Neuron (in vitro differentiated cells): ENCODE data around the gene KRTAP4-3.
"Not testable (repeated sequence)": the region's sequence is repeated elsewhere in the genome, so short reads cannot be mapped to it uniquely, and the experiment has no call there.

Experiments used
- H2AFZ ChIP-seq: one replicate; pipeline ENCODE4 v1.6.1; 2013; ENCODE audit warnings: low read depth, mild to moderate bottlenecking, inconsistent platforms, low read length, moderate library complexity
- H3K27me3 ChIP-seq: one replicate; pipeline ENCODE4 v1.6.1; 2013; ENCODE audit warnings: low read length; ENCODE audit not compliant: insufficient read depth
- H3K36me3 ChIP-seq: one replicate; pipeline ENCODE4 v1.6.1; 2013; ENCODE audit warnings: low read length; ENCODE audit not compliant: insufficient read depth
- H3K4me1 ChIP-seq: one replicate; pipeline ENCODE4 v1.6.1; 2013; ENCODE audit warnings: low read length; ENCODE audit not compliant: insufficient read depth
- H3K4me3 ChIP-seq: 2 replicates; pipeline ENCODE4 v1.5.1; 2013; ENCODE audit warnings: mild to moderate bottlenecking, low read length, moderate library complexity
- H3K9me3 ChIP-seq: one replicate; pipeline ENCODE4 v1.6.1; 2013; ENCODE audit warnings: low read length

KRTAP4-3 gene

GRCh38 chr17:41178341-41178740 is 10.3 kb upstream of the KRTAP4-3 start:
- Histone ChIP-seq H2AFZ (no peak overlapping the region), H3K4me1 (no peaks in the 10 kb centered on the region), H3K9me3 (no peaks in the 10 kb centered on the region), H3K4me3 (no peak overlapping the region), H3K27me3 (peaks cover 5% of the 10 kb centered on the region), H3K36me3 (no peaks in the 10 kb centered on the region)

- H3K27me3 ChIP-seq = peaks cover 5% of the 10 kb centered on the region
- no peaks in the 10 kb centered on the region for H3K9me3 ChIP-seq
- H2AFZ ChIP-seq = no peak within 1 kb of the TSS
- no peaks in the 10 kb centered on the region for H3K4me1 ChIP-seq
- H3K36me3 ChIP-seq = no peaks in the 10 kb centered on the region
- H3K4me3 ChIP-seq = no peak within 1 kb of the TSS
These were observed 9.8 kb upstream of the KRTAP4-3 start, which contains the start of gene KRTAP4-2 for GRCh38 chr17:41177727-41178271. KRTAP4-2 (minus strand) TSS chr17:41178221; CDS start chr17:41178164, 57 bp downstream.

- Histone ChIP-seq H3K4me1 (no peaks in the 10 kb centered on the region), H3K36me3 (no peaks in the 10 kb centered on the region), H2AFZ (no peak overlapping the region), H3K9me3 (no peaks in the 10 kb centered on the region), H3K27me3 (peaks cover 5% of the 10 kb centered on the region), H3K4me3 (no peak overlapping the region)
These were observed 8.8 kb upstream of the KRTAP4-3 start for GRCh38 chr17:41176744-41177387.

GRCh38 chr17:41171886-41172285 is 3.9 kb upstream of the KRTAP4-3 start:
- H3K4me3 ChIP-seq = no peak overlapping the region
- H2AFZ ChIP-seq = no peak overlapping the region
- H3K9me3 ChIP-seq = no peaks in the 10 kb centered on the region
- no peaks in the 10 kb centered on the region for H3K27me3 ChIP-seq
- no peaks in the 10 kb centered on the region for H3K4me1 ChIP-seq
- no peaks in the 10 kb centered on the region for H3K36me3 ChIP-seq

DNA sequence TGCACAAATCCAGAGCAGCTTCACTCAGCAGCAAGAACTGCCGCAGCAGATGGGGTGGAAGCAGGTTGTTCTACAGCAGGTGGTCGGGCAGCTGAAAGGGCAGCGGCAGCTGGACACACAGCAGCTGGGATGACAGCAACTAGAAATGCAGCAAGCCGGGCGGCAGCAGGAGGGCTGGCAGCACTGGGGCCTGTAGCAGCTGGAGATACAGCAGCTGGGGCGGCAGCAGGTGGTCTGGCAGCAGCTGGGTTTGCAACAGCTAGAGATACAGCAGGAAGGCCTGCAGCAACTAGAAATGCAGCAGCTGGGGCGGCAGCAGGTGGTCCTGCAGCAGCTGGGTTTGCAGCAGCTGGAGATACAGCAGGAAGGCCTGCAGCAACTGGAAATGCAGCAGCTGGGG is 460 bp downstream of the KRTAP4-3 start:
- H3K4me3 ChIP-seq = no peak overlapping the region
- no peaks in the 10 kb centered on the region for H3K9me3 ChIP-seq
- H3K4me1 ChIP-seq = no peaks in the 10 kb centered on the region
- no peaks in the 10 kb centered on the region for H3K27me3 ChIP-seq
- no peaks in the 10 kb centered on the region for H3K36me3 ChIP-seq
- no peak overlapping the region for H2AFZ ChIP-seq

DNA sequence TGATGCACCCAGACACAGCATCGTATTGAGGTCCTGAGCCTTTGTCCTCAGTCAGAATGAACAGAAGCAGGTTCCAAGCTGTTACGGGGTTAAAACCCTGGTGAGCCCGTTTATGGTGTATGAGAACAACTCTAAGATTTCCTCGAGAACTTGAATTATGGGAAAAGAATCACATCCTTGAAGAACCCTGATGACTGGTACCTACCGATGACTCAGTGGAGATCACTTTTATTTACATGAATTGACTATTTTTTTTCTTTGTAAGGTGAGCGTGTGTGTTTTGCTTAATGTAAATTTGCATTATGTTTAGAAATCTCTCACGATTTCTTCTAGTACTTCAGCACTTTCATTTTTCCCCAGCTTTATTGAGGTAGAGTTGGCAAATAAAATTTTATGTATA is 4.2 kb downstream of the KRTAP4-3 start:
- Histone ChIP-seq H3K9me3 (no peaks in the 10 kb centered on the region), H3K4me1 (no peaks in the 10 kb centered on the region), H3K27me3 (no peaks in the 10 kb centered on the region), H3K4me3 (no peak overlapping the region), H3K36me3 (no peaks in the 10 kb centered on the region), H2AFZ (no peak overlapping the region)

GRCh38 chr17:41160648-41161047 is 7.4 kb downstream of the KRTAP4-3 start, which contains the start of gene KRTAP4-4:
KRTAP4-4 (minus strand) TSS chr17:41160748; CDS start chr17:41160691, 57 bp downstream.
- Histone ChIP-seq H3K4me3 (no peak within 1 kb of the TSS), H3K9me3 (no peaks in the 10 kb centered on the region), H3K36me3 (no peaks in the 10 kb centered on the region), H2AFZ (no peak within 1 kb of the TSS), H3K4me1 (no peaks in the 10 kb centered on the region), H3K27me3 (no peaks in the 10 kb centered on the region)

GRCh38 chr17:41160190-41160589 is 7.8 kb downstream of the KRTAP4-3 start:
- H3K27me3 ChIP-seq, H3K36me3 ChIP-seq, H3K4me1 ChIP-seq, H2AFZ ChIP-seq, H3K9me3 ChIP-seq, H3K4me3 ChIP-seq: not testable (repeated sequence)

GRCh38 chr17:41153856-41154255 is 14.2 kb downstream of the KRTAP4-3 start:
- H3K27me3 ChIP-seq = no peaks in the 10 kb centered on the region
- no peaks in the 10 kb centered on the region for H3K36me3 ChIP-seq
- no peak overlapping the region for H2AFZ ChIP-seq
- H3K4me3 ChIP-seq = no peak overlapping the region
- no peaks in the 10 kb centered on the region for H3K9me3 ChIP-seq
- no peaks in the 10 kb centered on the region for H3K4me1 ChIP-seq

- Histone ChIP-seq H3K4me3 (no peak overlapping the region), H3K9me3 (no peaks in the 10 kb centered on the region), H3K4me1 (no peaks in the 10 kb centered on the region)
These were observed 16.5 kb downstream of the KRTAP4-3 start for GRCh38 chr17:41151525-41151924.

GRCh38 chr17:41150026-41150425 is 18.0 kb downstream of the KRTAP4-3 start:
- Histone ChIP-seq H3K4me3 (no peak overlapping the region), H3K36me3 (no peaks in the 10 kb centered on the region), H3K9me3 (no peaks in the 10 kb centered on the region), H2AFZ (no peak overlapping the region), H3K27me3 (no peaks in the 10 kb centered on the region), H3K4me1 (no peaks in the 10 kb centered on the region)

More at GRCh38 chr17:41151525-41151924, 16.5 kb downstream of the KRTAP4-3 start:
- H3K36me3 ChIP-seq = no peaks in the 10 kb centered on the region
- no peaks in the 10 kb centered on the region for H3K27me3 ChIP-seq
- H2AFZ ChIP-seq = no peak overlapping the region

- Histone ChIP-seq H3K9me3 (no peaks in the 10 kb centered on the region), H3K4me3 (no peak within 1 kb of the TSS), H3K27me3 (no peaks in the 10 kb centered on the region)
These were observed 18.4 kb downstream of the KRTAP4-3 start, which contains the start of gene KRTAP4-5 for GRCh38 chr17:41149652-41149985. KRTAP4-5 (minus strand) TSS chr17:41149825; CDS start chr17:41149767, 58 bp downstream.

GRCh38 chr17:41148971-41149651 is 18.9 kb downstream of the KRTAP4-3 start:
- H3K9me3 ChIP-seq, H3K4me1 ChIP-seq, H3K36me3 ChIP-seq, H3K4me3 ChIP-seq, H3K27me3 ChIP-seq, H2AFZ ChIP-seq: not testable (repeated sequence)

More at GRCh38 chr17:41149652-41149985, 18.4 kb downstream of the KRTAP4-3 start, which contains the start of gene KRTAP4-5:
- Histone ChIP-seq H2AFZ (no peak within 1 kb of the TSS), H3K36me3 (no peaks in the 10 kb centered on the region), H3K4me1 (no peaks in the 10 kb centered on the region)
